Pancreas (tissue), 10 donors: Measurements from ENCODE around the gene MARCOL. TPM values are rescaled to one million over a fixed set of nuclear protein-coding genes. Genes with fewer than 3 reads are reported as not detected.

Experiments used
- ATAC-seq, 4 donors: fragments of 200-7000 bp; cut with Tn5 transposase; one replicate each; pipeline versions ENCODE4 v1.8.0 to v1.9.1; 2020; ENCODE audit warnings: mild to moderate bottlenecking in 4 of 4, moderate library complexity in 4 of 4
- DNase-seq, 6 donors: peaks; one replicate each; pipeline ENCODE4 v3.0.0-alpha.2; 2020
- FAIRE-seq: peaks from 2 replicates; lab custom pipeline; 2012; peaks lifted over from hg19 to GRCh38; lab: Jason Lieb, UNC
- H3K27ac ChIP-seq, 4 donors: fragments of 200-600 bp; sonication (generic); 1 replicate in 3 of 4; 2 replicates in 1 of 4; pipeline versions ENCODE4 v1.5.0 to v1.8.0; 2020
- H3K27me3 ChIP-seq, 4 donors: fragments of 200-600 bp; one replicate each; pipeline ENCODE4 v1.8.0; 2021
- H3K36me3 ChIP-seq, 3 donors: fragments of 200-600 bp; sonication (generic) in 1 of 3; one replicate each; pipeline versions ENCODE4 v1.5.0 to v1.8.0; 2020 to 2021
- H3K4me1 ChIP-seq, 3 donors: fragments of 200-600 bp; one replicate each; pipeline ENCODE4 v1.8.0; 2021
- H3K4me3 ChIP-seq, 4 donors: fragments of 200-600 bp; sonication (generic) in 2 of 4; one replicate each; pipeline versions ENCODE4 v1.5.0 to v1.8.0; 2020 to 2021
- H3K9me3 ChIP-seq, 4 donors: fragments of 200-600 bp; one replicate each; pipeline ENCODE4 v1.8.0; 2021
- CTCF ChIP-seq, 4 donors: fragments of 200-600 bp; sonication (generic) in 3 of 4; IDR thresholded peaks; one replicate each; pipeline versions ENCODE4 v1.5.0 to v1.8.0; 2021; ENCODE audit warnings: antibody characterized with exemption in 4 of 4
- WGBS, 2 donors: extraction: QIAGEN DNeasy Blood & Tissue Kit; methylation state at CpG; one replicate each; pipeline ENCODE4 v1.1.7; 2013; 5-methylcytosine and 5-hydroxymethylcytosine counted together
- intact Hi-C, 3 donors: fragments of 100-400 bp; cut with DNase I; formaldehyde crosslinking; loops; one replicate each; pipeline versions ENCODE4 v1.11.1 to v1.14.2; 2022
- polyA plus RNA-seq, 2 donors: library from polyadenylated mRNA; stranded (reverse); fragments of 200-250 nt; gene quantifications; one replicate each; pipeline ENCODE4 v1.2.3, GENCODE V29; 2013
- total RNA-seq, 6 donors: library from RNA; stranded (reverse); fragmentation: NEBNext Ultra II Directional in 4 of 6; extraction: Animal tissue kit (Norgen Biotek cat#: 25700) in 4 of 6; gene quantifications; one replicate each; pipeline versions ENCODE4 v1.2.1 to v1.2.4, GENCODE V29; 2021 to 2023
- donor health status: healthy with polysubstance abuse.
- donor health status: DM: no; HTN: no; CAD: no; lungs with moderate emphysema.
- donor health status: DM: no; HTN: no; CAD: no.
- donor health status: control.
- donor health status: control.
- donor health status: Bipolar disorder and iron deficiency.
- donor health status: DM: yes; HTN: yes; CAD: no.
- donor health status: DM: no; HTN: no; CAD: no.
- donor health status: DM: no; HTN: no; CAD: no.
- donor health status: DM: yes; HTN: yes; CAD: no.

The MARCOL gene
- total and polyA plus RNA-seq, 8 donors = not detected

- no peak overlapping the region for H3K27ac ChIP-seq
- no peak for TF ChIP-seq CTCF (IDR thresholded peaks at IDR 0.05)
- 66 to 71% methylated on average over 6 of the region's 6 CpGs for WGBS, 2 donors
- ATAC-seq (peak in 2 of 4 donors; percentile 51 to 56), DNase-seq (no peak), FAIRE-seq (no peak)
- H3K36me3 ChIP-seq = no peaks in the 10 kb centered on the region
- H3K4me3 ChIP-seq = no peak overlapping the region
- intact Hi-C loops = no loop called here
- H3K9me3 ChIP-seq = no peaks in the 10 kb centered on the region
- H3K4me1 ChIP-seq = peaks cover 0 to 11% (median 0%) of the 10 kb centered on the region in 3 donors
- no peaks in the 10 kb centered on the region for H3K27me3 ChIP-seq
These were observed 52.2 kb downstream of the MARCOL start for GRCh38 chr5:148290271-148291195.

Other genes starting within 250 kb of the MARCOL start
- under 1 TPM in 4 of 6 donors, not detected in 2; 0.17 to 0.31 (median 0.21) TPM for gene SPINK5, start 174.5 kb upstream of the MARCOL start, total RNA-seq
- under 1 TPM; 0.23 to 0.27 TPM for gene SPINK5, start 174.5 kb upstream of the MARCOL start, polyA plus RNA-seq
- not detected for gene SPINK14, start 70.0 kb upstream of the MARCOL start, total RNA-seq
- not detected for gene SPINK14, start 70.0 kb upstream of the MARCOL start, polyA plus RNA-seq
- gene SPINK6, start 35.5 kb upstream of the MARCOL start, total RNA-seq = not detected
- gene SPINK6, start 35.5 kb upstream of the MARCOL start, polyA plus RNA-seq = not detected
- gene SPINK13, start 30.3 kb downstream of the MARCOL start, total RNA-seq = not detected
- not detected for gene SPINK13, start 30.3 kb downstream of the MARCOL start, polyA plus RNA-seq
- not detected for gene SPINK7, start 73.9 kb downstream of the MARCOL start, total RNA-seq
- not detected for gene SPINK7, start 73.9 kb downstream of the MARCOL start, polyA plus RNA-seq
- under 1 TPM in 1 of 6 donors, not detected in 5; 0.38 TPM for gene SPINK9, start 97.0 kb downstream of the MARCOL start, total RNA-seq
- gene SPINK9, start 97.0 kb downstream of the MARCOL start, polyA plus RNA-seq = not detected
- gene FBXO38, start 145.4 kb downstream of the MARCOL start, total RNA-seq = 10 to 100 TPM; 14.0 to 24.3 (median 17.0) TPM
- gene FBXO38, start 145.4 kb downstream of the MARCOL start, polyA plus RNA-seq = 10 to 100 TPM in 1 of 2 donors, 1 to 10 TPM in 1; 7.0 to 11.5 TPM